ENCODE measurements around the gene MAP3K20.

GRCh38 chr2:173264151-173264550 lies 188.5 kb downstream of the MAP3K20 start:
- TF ChIP-seq, protein P1, sequence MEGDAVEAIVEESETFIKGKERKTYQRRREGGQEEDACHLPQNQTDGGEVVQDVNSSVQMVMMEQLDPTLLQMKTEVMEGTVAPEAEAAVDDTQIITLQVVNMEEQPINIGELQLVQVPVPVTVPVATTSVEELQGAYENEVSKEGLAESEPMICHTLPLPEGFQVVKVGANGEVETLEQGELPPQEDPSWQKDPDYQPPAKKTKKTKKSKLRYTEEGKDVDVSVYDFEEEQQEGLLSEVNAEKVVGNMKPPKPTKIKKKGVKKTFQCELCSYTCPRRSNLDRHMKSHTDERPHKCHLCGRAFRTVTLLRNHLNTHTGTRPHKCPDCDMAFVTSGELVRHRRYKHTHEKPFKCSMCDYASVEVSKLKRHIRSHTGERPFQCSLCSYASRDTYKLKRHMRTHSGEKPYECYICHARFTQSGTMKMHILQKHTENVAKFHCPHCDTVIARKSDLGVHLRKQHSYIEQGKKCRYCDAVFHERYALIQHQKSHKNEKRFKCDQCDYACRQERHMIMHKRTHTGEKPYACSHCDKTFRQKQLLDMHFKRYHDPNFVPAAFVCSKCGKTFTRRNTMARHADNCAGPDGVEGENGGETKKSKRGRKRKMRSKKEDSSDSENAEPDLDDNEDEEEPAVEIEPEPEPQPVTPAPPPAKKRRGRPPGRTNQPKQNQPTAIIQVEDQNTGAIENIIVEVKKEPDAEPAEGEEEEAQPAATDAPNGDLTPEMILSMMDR (IDR thresholded peaks at IDR 0.05) = no peak
- TF ChIP-seq EP300 (IDR thresholded peaks at IDR 0.05) (no peak), POLR2A (IDR thresholded peaks at IDR 0.05) (no peak), POLR2AphosphoS5 (IDR thresholded peaks at IDR 0.05) (no peak)
